C4-2B (cell line): ENCODE measurements around the gene SERPINB10.

Source experiments
- H3K27ac ChIP-seq: fragments of 450-650 bp; 2 replicates; pipeline ENCODE4 v1.5.1; 2017
- CTCF ChIP-seq: fragments of 450-650 bp; conservative IDR thresholded peaks from 2 replicates; pipeline ENCODE4 v1.5.1; 2017; ENCODE audit warnings: mild to moderate bottlenecking
- ZFX ChIP-seq: fragments of 450-650 bp; IDR thresholded peaks from 2 replicates; pipeline ENCODE4 v1.6.1; 2017

The SERPINB10 gene

GRCh38 chr18:63972002-63972376, 64.2 kb downstream of the SERPINB10 start:
- H3K27ac ChIP-seq, result no peak overlapping the region
- TF ChIP-seq ZFX, result no peak
- TF ChIP-seq CTCF, result no peak

- H3K27ac ChIP-seq, result no peak overlapping the region
- TF ChIP-seq CTCF (peak; percentile 18), ZFX (no peak)
Measured at GRCh38 chr18:63974991-63975390, 67.2 kb downstream of the SERPINB10 start.

DNA sequence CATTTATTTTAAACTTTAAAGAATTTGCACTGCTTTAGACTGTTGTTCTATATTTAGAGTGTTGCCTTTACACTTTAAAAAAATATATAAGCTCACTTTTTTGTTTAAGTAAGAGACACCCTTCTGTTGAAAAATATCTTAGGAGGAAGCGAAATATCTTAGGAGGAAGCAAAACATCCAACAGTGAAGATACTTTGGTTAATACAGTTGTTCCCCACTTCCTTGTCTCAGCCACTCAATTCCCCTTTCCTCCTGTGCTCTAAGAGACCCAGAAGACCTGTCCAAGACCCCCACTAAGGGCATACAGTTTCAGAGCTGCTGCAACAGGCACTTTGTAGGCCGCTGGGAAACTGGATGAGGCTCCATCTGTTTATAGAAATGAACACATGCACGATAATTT, 67.9 kb downstream of the SERPINB10 start:
- TF ChIP-seq CTCF (no peak), ZFX (no peak)
- no peak overlapping the region for H3K27ac ChIP-seq

DNA sequence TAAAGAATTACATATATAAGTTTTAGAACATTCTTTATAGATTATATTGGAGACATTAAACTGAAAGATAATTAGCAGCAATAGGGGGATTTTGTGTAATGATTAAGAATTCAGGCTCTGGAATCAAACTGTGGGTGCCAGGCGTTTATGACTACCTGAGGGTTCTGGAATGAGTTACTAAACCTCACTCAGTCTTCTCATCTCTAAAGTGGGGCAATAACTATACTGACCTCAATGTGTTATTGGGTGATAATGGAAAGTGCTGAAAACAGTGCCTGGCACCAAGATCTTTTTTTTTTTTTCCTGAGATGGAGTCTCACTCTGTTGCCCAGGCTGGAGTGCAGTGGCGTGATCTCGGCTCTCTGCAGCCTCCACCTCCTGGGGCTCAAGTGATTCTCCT, 69.3 kb downstream of the SERPINB10 start:
- no peak for TF ChIP-seq CTCF
- TF ChIP-seq ZFX, result no peak
- H3K27ac ChIP-seq, result no peak overlapping the region

GRCh38 chr18:63979409-63979920, 71.7 kb downstream of the SERPINB10 start:
- TF ChIP-seq CTCF (peak; percentile 87), ZFX (no peak)
- H3K27ac ChIP-seq, result no peak overlapping the region

GRCh38 chr18:63980027-63980426, 72.3 kb downstream of the SERPINB10 start:
- no peak overlapping the region for H3K27ac ChIP-seq
- no peak for TF ChIP-seq CTCF
- TF ChIP-seq ZFX, result no peak

GRCh38 chr18:63980896-63981460, 73.2 kb downstream of the SERPINB10 start:
- TF ChIP-seq ZFX (no peak), CTCF (no peak)
- H3K27ac ChIP-seq, result no peak overlapping the region
